NCI-H2107 treated with DMSO at 0.1 percent for 48 hours (cell line): ENCODE measurements around the gene PPARA.
"Not testable (repeated sequence)": the region's sequence is repeated elsewhere in the genome, so short reads cannot be mapped to it uniquely, and the experiment has no call there.

ENCODE experiments used
- DNase-seq: peaks from one replicate; lab custom pipeline; 2025; ENCODE audit not compliant: unreplicated experiment; lab: John Stamatoyannopoulos, UW

Gene PPARA

DNA sequence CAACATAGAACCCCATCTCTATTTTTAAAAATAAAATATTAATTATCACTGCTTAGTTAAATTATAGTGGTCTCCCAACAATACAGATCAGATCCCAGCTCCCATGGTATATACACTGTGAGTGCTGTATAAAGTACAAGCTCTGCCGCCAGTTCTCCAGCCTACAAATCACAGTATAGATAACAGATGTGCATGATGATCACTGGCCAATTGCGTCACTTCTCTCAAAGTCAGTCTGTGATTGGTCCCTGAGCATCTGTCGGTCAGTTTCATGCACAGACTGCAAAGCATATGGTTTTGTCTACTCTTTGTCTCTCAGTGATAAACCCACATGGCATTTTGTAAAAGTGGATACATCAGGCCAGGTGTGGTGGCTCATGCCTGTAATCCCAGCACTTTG is 15.7 kb downstream of the PPARA start:
- no peak for DNase-seq

DNA sequence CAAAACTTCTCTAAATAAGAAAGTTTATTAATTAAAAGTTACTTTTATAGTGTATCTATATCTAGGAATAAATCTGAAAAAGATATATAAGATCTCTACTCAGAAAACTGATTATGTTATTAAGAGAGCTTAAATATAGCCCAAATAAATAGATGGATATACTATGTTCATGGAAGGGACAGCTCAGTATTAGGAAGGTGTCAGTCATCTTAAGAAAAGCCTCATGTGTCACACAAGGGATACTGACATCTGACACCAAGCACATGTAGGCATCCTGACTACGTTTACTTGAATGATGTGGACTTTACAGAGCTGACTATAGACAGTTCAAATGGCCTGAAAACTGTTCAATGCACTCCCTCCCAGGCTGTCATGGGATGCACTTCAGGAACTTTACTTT is 19.3 kb downstream of the PPARA start:
- no peak for DNase-seq

DNA sequence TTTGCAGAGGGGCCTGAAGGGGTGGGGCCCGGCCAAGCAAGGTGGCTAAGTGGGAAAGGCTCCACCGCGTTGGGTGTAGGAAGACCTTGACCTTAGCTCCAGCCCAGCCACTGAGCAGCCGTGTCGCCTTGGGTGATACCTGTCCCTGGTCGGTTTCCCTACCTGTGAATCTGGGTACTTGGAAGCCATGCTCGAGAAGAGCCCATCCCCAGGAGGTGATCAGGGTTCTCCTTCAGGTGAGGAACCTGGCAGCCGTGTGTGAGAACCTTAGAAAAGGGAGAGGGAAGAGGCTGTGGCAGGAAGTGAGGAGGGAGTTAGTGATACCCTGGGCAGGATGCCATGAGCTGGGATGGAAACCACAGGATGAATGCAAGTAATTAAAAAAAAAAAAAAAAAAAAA is 21.6 kb downstream of the PPARA start:
- DNase-seq = peak; percentile 44

DNA sequence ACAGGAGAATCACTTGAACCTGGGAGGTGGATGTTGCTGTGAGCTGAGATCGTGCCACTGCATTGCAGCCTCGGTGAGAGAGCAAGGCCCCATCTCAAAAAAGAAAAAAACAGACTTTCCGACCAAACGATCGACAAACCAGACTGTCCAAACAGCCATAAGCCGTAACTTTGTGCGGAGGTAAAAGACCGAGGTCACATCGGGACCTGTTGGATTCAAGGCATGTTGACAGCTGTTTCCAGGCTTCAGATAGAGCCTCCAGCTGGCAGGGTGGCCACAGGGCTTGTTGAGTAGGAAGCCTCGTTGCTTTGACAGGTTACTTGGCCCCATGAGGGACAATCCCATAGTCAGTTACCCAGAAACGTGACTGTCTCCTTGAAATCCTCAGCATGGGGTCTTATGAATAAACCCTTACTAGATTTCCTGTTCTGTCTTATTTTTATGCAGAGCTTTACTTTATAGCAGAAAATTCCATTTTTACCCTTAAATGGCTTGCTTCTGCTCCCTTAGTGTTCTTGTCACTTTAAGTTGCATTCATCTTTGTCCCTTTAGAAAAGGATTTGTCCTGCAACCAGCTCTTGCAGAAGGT is 22.3 kb downstream of the PPARA start:
- no peak for DNase-seq

DNA sequence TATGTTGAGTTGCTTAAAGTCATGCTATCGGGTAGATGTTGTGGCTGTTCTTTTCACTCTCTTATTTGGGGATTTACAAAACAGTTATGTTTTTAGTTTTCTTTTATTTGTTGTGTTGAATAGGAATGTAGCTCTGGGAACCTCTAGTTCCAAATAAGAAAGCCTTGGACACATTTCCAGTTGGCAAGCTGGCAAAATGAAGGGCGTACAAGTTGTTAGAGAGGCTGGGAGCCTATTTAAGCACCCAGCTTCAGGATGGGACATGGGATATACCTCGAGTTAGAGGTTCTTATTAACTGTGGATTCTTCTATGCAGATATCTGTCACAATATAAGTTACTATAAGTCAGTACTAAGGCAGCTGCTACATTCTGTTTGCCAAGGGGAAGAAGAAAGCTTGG is 22.8 kb downstream of the PPARA start:
- no peak for DNase-seq

DNA sequence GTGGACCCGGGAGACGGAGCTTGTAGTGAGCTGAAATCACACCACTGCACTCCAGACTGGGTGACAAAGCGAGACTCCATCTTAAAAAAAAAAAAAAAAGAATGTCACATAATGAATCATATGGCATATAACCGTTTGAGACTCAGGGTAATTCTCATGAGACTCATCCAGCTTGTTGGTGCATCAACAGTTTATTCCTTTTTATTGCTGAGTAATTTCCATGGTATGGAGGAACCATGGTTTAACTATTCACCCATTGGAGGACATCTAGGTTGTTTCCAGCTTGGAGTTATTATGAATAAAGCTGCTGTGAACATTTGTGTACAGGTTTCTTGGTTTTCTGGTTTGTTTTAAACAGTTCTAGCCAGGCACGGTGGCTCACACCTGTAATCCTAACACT is 25.3 kb downstream of the PPARA start:
- no peak for DNase-seq

DNA sequence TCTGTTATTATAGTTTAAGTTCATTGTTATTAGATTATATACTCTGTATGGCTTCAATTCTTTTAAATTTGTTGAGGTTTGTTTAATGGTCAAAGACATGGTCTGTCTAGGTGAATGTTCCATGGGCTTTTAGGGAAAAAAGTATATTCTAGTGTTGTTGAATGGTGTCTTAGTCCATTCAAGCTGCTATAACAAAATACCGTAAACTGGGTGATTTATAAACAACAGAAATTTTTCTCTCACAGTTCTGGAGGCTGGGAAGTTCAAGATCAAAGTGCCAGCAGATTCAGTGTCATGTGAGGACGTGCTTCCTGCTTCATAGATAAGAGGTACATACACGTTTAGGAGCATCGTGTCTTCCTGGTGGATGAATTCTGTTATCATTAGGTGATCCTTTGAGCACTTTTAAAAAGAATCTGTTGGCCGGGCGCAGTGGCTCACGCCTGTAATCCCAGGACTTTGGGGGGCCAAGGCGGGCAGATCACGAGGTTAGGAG is 26.2 kb downstream of the PPARA start:
- DNase-seq = no peak

DNA sequence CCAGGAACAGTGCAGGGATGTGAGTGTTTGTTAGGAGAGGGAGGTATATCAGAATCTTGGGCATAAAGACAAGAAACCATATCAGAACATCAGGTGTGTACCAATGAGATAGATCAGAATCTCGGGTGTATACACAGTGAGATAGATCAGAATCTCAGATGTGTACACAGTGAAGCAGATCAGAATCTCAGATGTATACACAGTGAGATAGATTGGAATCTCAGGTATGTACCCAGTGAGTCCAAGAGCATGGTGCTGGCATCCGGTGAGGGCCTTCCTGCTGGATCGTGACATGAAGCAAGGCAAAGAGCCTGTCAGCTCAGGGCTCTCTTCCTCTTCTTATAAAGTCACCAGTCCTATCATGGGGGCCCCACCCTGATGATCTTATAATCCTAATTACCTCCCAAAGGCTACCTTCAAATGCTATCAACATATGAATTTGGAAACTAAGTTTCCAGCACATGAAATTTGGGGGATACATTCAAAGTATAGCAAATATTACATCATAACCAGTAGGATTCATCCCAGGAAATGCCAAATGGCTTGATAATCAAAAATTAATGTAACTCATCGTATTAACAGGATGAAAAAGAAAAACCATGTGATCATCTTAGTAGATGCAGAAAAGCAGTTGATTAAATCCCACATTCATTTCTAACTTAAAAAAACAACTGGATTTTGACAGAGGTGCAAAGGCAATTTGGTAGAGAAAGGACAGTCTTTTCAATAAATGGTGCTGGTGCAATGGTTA is 28.6 kb downstream of the PPARA start:
- DNase-seq = no peak

DNA sequence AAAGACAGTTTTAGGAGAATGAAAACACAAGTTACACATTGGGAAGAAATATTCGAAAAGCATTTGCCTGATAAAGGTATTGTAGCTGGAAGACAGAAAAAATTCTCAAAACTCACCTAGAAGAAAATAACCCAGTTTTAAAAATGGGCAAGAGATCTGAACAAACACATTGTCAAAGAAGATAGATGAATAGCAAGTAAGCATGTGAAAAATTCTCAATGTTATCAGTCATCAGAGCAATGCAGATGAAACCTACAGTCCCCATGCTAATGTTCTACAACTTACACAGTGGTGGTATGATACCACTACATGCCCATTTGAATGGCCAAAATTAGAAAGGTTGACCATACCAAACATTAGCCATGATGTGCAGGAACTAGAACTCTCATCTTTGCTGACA is 29.4 kb downstream of the PPARA start:
- no peak for DNase-seq

DNA sequence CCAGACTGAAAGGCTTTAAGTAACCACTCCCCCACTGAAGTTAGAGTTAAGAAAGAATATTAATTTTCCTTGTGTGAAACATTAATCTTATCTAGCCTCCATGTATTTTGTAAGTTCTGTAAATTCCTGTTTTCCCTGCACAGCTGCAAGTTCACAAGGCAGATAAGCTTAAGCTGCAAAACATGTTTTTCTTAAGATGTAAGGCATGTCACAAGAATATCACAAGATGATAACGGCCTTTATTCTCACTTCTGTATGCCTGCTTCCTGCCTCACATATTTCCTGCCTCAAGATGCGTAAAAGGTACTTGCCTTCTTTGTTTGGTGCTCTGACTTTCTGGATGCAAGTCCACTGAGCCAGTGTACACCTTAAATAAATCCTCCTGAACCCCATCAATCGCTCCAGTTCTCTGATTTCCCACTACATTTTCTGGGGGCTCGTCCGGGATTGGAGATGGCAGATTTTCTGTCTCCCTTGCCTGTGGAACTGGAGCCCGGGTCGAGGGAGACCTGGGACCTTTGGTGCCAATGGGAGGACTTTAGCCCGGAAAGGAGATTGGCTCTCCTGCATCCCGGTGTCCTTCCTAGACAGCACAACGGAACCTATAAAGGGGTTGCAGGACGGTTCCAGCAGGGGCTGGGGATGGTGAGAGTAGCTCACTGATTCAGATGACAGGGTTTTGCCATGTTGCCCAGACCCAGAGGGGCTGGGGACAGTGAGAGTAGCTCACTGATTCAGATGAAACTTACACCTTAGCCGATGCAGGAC is 30.2 kb downstream of the PPARA start:
- DNase-seq = no peak

DNA sequence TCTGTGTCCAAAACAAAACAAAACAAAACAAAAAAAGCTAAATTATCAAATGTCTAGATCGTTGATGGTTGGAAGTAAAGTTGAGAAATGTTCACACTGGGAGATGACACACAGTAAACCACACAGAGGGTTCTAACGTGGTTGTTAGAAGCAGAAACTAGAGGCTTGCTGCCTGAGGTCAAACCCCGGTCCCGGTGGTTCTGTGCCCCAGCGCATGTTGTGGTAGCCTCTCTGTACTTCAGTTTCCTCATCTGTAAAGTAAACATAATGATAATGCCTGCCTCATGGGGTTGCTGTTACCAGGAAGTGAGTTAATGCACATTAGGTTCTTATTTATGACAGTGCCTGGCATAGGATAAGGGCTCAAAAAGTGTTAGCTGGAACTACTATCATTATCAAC is 33.4 kb downstream of the PPARA start:
- no peak for DNase-seq

DNA sequence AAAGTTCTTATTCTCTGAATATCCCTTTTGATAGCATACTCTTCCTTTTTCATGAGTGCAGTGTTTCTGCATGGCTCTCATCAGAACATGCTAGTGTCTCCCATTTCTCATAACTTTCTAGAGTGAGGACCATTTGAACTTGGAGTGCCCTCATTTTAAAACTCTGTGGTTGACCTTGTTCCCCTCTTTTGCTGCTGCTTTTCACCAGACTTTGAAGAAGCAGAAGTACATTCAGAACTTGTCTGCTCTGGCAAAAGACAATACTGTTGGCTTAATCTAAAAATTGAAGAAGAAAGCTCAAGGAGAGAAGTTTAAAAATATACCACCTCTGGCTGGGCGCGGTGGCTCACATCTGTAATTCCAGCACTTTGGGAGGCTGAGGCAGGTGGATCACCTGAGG is 35.0 kb downstream of the PPARA start:
- no peak for DNase-seq

DNA sequence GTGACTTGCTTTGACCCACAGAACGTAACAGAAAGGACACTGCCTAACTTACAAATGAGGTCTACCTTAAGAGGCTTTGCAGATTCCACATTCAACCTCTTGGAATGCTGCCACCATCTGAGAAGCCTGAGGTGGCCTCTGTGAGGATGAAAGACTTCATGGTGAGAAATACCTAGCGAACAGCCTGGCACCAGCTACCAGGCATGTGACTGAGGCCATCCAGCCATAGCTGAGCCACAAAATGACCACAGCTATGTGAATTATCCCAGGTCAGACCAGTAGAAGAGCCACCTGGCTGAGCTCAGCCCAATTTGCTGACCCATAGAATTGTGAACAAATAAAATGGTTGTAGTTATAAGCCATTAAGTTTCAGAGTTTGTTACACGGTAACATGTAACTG is 37.5 kb downstream of the PPARA start:
- no peak for DNase-seq

DNA sequence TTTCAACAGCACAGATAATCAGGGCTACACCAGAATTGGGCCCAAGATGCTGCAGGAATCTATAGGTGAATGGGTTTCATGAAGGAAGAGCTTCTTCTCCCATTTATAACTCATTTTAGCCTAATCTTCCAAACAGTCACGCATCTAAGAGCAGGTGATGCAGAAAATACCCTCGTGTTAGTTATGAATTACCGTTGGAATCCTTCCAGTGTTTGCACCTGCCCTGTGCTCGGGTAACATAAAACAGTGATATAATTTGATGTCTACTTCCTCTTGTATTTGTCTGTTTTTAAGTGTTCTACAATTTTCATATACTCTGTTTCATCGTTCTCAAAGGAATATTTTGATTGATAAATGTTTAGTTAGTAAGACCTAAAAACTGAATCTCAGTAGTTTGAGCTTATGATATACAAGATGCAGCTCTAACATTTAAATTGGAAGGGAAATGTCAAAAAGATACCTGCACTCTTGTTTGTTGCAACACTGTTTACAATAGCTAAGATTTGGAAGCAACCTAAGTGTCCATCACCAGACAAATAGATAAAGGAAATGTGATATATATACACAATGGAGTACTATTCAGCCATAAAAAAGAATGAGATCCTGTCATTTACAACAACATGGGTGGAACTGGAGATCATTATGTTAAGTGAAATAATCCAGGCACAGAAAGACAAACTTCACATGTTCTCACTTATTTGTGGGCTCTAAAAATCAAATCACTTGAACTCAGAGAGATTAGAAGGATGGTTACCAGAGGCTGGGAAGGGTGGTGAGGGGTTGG is 42.1 kb downstream of the PPARA start:
- peak; percentile 45 for DNase-seq

DNA sequence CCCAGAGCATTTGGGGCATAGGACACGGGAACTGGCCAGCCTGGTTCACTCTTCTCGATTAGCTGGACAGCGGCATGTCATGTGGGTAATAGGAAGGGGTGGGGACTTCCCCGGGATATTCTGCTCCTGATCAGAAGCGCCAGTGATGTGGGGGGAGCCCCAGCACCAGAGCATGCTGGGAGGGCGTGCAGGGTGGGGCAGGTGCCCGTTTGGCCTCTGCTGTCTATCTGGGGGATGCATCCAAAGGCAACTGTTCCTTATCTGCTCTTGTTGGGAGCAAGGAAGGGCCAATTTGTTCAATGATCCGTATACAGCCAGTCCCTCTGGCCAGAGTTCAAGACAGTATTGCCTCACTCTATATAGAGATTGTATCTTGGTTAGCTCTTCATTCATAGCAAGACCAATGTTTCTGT is 43.6 kb downstream of the PPARA start:
- no peak for DNase-seq

DNA sequence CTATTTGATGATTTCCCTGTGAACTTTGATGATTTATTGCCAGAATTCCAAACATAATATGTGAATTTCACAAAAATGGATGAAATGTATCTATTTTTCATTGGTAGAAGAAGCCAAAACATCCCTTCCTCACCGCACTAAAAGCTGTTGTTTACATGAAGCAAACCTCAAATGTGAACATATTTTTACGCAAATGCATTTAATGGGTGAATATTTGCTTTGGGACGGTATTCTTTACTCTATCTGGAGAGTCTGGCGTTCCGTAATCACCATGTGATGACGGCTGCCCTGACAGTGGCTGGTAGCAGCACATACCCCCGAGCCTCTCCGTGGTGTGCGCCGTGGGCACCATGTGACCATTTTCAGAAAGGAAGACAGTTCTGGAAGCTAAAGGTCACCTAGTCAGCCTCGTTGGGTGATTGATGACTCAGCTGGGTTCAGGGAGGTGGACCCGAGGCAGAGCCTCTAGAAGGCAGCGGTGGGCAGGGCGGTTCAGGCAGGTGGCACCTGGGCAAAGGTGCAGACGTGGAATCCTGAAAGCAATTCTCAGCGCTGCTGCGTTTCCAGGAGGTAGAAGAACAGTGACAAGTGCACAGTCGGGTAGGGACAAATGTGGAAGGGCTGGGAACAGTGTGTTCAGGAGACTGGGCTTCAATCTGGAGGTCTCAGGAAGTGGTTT is 45.3 kb downstream of the PPARA start:
- DNase-seq = no peak

DNA sequence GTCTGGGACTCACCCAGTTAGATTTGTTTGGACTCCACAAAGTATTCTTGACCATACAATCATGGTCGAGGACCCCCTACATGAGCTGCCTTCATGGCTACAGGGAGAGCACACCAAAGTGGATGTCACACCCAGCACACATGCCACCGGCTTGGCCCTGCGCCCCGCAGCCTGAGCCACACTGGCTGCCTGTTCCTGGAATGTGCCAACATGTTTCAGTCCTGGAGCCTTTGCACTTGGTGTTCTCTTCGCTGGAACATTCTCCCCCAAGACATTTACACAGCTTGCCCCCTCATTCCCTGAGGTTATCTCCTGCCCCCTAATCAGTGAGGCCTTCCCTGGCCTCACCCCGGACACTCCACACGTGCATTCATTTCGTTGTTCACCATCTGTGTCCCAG is 46.0 kb downstream of the PPARA start:
- DNase-seq = no peak

DNA sequence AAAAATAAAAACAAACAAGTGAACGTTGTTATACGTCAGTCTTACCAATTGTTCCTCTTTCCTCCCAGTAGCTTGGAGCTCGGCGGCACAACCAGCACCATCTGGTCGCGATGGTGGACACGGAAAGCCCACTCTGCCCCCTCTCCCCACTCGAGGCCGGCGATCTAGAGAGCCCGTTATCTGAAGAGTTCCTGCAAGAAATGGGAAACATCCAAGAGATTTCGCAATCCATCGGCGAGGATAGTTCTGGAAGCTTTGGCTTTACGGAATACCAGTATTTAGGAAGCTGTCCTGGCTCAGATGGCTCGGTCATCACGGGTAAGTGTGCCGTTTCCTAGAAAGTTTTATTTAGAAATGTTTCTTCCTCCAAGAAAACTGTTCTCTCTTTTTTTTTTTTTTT is 47.9 kb downstream of the PPARA start:
- no peak for DNase-seq

DNA sequence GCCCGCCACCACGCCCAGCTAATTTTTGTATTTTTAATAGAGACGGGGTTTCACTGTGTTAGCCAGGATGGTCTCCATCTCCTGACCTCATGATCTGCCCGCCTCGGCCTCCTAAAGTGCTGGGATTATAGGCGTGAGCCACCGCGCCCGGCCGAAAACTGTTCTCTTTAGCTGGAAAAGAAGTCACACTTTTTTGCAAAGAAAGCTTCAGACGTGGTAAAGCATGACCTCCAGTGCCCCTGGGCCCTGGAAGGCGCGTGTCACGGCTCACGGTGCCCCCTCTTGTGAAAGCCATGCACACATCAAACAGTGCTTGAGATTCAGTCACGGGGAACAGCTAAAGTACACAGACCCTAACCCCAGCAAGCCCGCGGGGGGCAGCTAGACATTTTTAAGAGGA is 48.5 kb downstream of the PPARA start:
- DNase-seq = not testable (repeated sequence)

DNA sequence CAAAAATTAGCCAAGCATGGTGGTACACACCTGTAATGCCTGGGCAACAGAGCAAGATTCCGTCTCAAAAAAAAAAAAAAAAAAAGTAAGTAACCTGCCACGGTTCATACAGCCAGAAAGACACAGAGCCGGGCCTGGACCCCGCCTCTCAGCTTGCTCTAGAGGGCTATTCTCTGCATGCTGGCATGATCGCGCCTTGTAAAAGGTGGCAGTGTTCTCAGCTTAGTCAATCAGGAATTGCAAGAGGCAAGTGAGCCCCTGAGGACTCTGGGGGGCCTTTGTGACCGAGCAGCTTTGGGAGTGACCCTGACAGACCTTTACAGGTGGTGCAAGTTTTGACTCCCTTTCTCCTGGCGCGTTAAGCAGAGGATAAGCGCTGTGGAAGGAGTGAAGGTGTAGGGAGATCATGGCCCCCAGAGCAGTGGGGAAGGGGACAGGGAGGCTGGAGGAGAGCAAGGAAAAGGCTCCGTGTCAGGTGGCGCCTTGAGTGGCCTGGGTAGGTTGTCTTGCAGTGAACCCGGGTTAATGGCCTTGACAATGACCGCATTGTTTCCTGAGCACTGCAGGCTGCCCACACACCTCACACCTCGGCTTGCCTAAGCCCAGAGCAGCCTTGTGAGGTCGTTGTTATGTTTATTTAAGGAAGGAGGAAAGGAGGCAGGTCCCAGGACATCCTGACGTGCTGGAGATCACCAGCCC is 50.9 kb downstream of the PPARA start:
- DNase-seq = no peak
